Stimulated activated CD4-positive, alpha-beta T cell treated with anti-CD3 and anti-CD28 coated beads, TNF-alpha, amount 100 ng/mL, for 48 hours (primary cell): ENCODE measurements around the gene HSPB8.

Source experiments
- DNase-seq, 3 donors: peaks; one replicate each; pipeline ENCODE4 v3.0.0-alpha.2; 2020; ENCODE audit warnings: low read depth in 3 of 3

Gene HSPB8

GRCh38 chr12:119171291-119171690, 7.4 kb upstream of the HSPB8 start:
- DNase-seq: no peak

GRCh38 chr12:119171691-119172425, 6.9 kb upstream of the HSPB8 start:
- no peak for DNase-seq

- no peak for DNase-seq
Measured at GRCh38 chr12:119175081-119175480, 3.6 kb upstream of the HSPB8 start.

- no peak for DNase-seq
Measured at GRCh38 chr12:119176267-119177055, 2.3 kb upstream of the HSPB8 start.

- DNase-seq: no peak
Measured at GRCh38 chr12:119177056-119177325, 1.7 kb upstream of the HSPB8 start.

- no peak for DNase-seq
Measured at GRCh38 chr12:119177724-119178380, 879 bp upstream of the HSPB8 start.

- DNase-seq: no peak
Measured at GRCh38 chr12:119179335-119180021, 747 bp downstream of the HSPB8 start.

GRCh38 chr12:119180380-119181040, 1.8 kb downstream of the HSPB8 start:
- no peak for DNase-seq

GRCh38 chr12:119181202-119181601, 2.5 kb downstream of the HSPB8 start:
- no peak for DNase-seq

- no peak for DNase-seq
Measured at GRCh38 chr12:119181944-119182343, 3.2 kb downstream of the HSPB8 start.

GRCh38 chr12:119182701-119183493, 4.2 kb downstream of the HSPB8 start:
- no peak for DNase-seq

GRCh38 chr12:119183942-119184695, 5.4 kb downstream of the HSPB8 start:
- no peak for DNase-seq

- DNase-seq: no peak
Measured at GRCh38 chr12:119195256-119195655, 16.5 kb downstream of the HSPB8 start.

GRCh38 chr12:119198440-119198839, 19.7 kb downstream of the HSPB8 start:
- no peak for DNase-seq

GRCh38 chr12:119200601-119201000, 21.9 kb downstream of the HSPB8 start:
- no peak for DNase-seq

GRCh38 chr12:119201789-119202543, 23.2 kb downstream of the HSPB8 start:
- no peak for DNase-seq

- no peak for DNase-seq
Measured at GRCh38 chr12:119202544-119202943, 23.8 kb downstream of the HSPB8 start.

- DNase-seq: no peak
Measured at GRCh38 chr12:119204131-119204530, 25.4 kb downstream of the HSPB8 start.

- DNase-seq: no peak
Measured at GRCh38 chr12:119204671-119205285, 26.0 kb downstream of the HSPB8 start.
